Thoracic aorta (tissue), 2 donors: ENCODE results near the gene CTLA4. TPM values are rescaled to one million over a fixed set of nuclear protein-coding genes. Genes with fewer than 3 reads are reported as not detected.
"Not testable (repeated sequence)": the region's sequence is repeated elsewhere in the genome, so short reads cannot be mapped to it uniquely, and the experiment has no call there.

Experiments
- ATAC-seq: fragments of 150-250 bp; one replicate; pipeline ENCODE4 v1.8.0; 2017; ENCODE audit warnings: low read depth; ENCODE audit not compliant: insufficient number of reproducible peaks, low FRiP score
- DNase-seq: peaks from one replicate; pipeline ENCODE4 v3.0.0-alpha.2; 2020; ENCODE audit warnings: low spot score
- H3K27ac ChIP-seq, 2 donors: fragments of 200-600 bp; sonication (generic); 1 replicate in 1 of 2; 2 replicates in 1 of 2; pipeline ENCODE4 v1.5.1; 2016; ENCODE audit warnings: mild to moderate bottlenecking in 2 of 2, moderate library complexity in 2 of 2
- H3K27me3 ChIP-seq: fragments of 200-600 bp; sonication (generic); replicated peaks from 2 replicates; pipeline ENCODE4 v1.6.0; 2016; ENCODE audit warnings: mild to moderate bottlenecking; ENCODE audit not compliant: insufficient read depth
- H3K36me3 ChIP-seq: fragments of 200-600 bp; sonication (generic); one replicate; pipeline ENCODE4 v1.5.1; 2016
- H3K4me1 ChIP-seq, 2 donors: fragments of 200-600 bp; sonication (generic); 1 replicate in 1 of 2; 2 replicates in 1 of 2; pipeline versions ENCODE4 v1.5.1 to v1.6.0; 2016; ENCODE audit warnings: low read depth in 2 of 2, mild to moderate bottlenecking in 1 of 2; ENCODE audit not compliant: control insufficient read depth in 1 of 2
- H3K4me3 ChIP-seq: fragments of 200-600 bp; sonication (generic); 2 replicates; pipeline ENCODE4 v1.5.1; 2016; ENCODE audit warnings: mild to moderate bottlenecking
- H3K9me3 ChIP-seq: fragments of 200-600 bp; sonication (generic); 2 replicates; pipeline ENCODE4 v1.5.1; 2016
- total RNA-seq, 2 donors: library from RNA; depleted of rRNA; stranded (reverse); fragments of >200 nt; gene quantifications; one replicate each; pipeline versions ENCODE4 v1.1.0 to v1.2.3, GENCODE V29; 2016
- TF ChIP-seq, protein P1 (sequence below): fragments of 200-600 bp; sonication (generic); IDR thresholded peaks from one replicate; pipeline ENCODE4 v1.5.1; 2019; ENCODE audit warnings: antibody characterized with exemption

The CTLA4 gene
- total RNA-seq, 2 donors from 2014 or later: 1.4 TPM; not detected in 1

DNA sequence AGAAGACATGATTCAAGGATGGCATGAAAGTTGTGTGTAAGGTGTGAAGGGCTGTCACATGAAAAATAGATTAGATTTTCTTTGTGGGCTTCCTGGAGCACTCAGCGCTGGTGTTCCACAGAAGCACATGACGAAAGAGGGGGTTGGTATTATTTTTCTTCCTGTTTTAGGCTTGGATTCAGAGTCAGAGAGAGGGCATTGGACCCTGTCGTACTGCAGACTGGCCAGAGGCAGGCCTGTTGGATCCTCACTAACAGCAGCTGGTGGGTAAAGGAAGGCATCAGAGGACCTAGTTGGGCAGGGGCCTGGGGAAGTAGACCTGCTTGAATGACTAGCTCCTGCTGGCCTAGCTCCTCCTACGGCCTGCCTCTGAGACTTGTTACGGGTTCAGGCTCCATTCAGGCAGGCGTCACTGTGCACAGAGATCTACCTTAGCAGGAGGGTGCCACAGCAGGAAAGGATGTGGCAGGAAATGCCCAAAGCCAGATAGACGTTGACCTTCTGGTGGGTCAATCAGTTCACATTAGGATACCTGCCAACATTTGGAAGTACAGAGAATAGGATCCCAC, 13.1 kb downstream of the CTLA4 start:
- Histone ChIP-seq H3K27ac (no peak overlapping the region), H3K9me3 (no peaks in the 10 kb centered on the region), H3K4me1 (no peaks in the 10 kb centered on the region), H3K27me3 (no peaks in the 10 kb centered on the region), H3K36me3 (no peaks in the 10 kb centered on the region), H3K4me3 (no peak overlapping the region)
- ATAC-seq (no peak), DNase-seq (no peak)
- TF ChIP-seq, protein P1, sequence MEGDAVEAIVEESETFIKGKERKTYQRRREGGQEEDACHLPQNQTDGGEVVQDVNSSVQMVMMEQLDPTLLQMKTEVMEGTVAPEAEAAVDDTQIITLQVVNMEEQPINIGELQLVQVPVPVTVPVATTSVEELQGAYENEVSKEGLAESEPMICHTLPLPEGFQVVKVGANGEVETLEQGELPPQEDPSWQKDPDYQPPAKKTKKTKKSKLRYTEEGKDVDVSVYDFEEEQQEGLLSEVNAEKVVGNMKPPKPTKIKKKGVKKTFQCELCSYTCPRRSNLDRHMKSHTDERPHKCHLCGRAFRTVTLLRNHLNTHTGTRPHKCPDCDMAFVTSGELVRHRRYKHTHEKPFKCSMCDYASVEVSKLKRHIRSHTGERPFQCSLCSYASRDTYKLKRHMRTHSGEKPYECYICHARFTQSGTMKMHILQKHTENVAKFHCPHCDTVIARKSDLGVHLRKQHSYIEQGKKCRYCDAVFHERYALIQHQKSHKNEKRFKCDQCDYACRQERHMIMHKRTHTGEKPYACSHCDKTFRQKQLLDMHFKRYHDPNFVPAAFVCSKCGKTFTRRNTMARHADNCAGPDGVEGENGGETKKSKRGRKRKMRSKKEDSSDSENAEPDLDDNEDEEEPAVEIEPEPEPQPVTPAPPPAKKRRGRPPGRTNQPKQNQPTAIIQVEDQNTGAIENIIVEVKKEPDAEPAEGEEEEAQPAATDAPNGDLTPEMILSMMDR: no peak

DNA sequence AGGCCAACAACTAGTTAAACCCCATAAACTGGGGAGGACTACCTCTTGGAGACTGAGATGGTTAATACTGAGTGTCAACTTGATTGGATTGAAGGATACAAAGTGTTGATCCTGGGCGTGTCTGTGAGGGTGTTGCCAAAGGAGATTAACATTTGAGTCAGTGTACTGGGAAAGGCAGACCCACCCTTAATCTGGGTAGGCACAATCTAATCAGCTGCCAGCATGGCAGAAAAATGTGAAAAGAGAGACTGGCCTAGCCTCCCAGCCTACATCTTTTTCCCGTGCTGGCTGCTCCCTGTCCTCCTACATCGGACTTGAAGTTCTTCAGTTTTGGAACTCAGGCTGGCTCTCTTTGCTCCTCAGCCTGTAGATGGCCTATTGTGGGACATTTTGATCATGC, 13.6 kb downstream of the CTLA4 start:
- ATAC-seq, H3K4me3 ChIP-seq, H3K27me3 ChIP-seq, H3K4me1 ChIP-seq, H3K36me3 ChIP-seq, H3K27ac ChIP-seq, DNase-seq, H3K9me3 ChIP-seq: not testable (repeated sequence)

DNA sequence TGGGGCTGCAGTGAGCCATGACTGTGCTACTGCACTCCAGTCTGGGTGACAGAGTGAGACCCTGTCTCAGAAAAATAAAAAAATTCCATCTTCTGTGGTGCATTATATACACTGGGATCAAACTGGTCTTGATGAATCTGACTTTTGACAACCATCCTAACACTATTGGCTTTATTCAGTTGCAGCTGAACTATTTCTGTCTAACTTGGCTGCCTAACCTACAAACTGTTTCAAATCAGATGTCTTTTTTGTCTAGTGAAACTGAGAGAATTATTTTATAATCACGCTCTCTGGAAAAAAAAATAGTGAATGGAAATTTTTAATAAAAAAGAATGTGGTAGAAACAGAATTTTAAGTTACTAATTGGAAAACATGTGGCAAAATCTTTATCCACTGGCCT, 15.0 kb downstream of the CTLA4 start:
- DNase-seq (no peak), ATAC-seq (no peak)
- Histone ChIP-seq H3K27me3 (no peaks in the 10 kb centered on the region), H3K36me3 (no peaks in the 10 kb centered on the region), H3K4me1 (no peaks in the 10 kb centered on the region), H3K27ac (no peak overlapping the region), H3K4me3 (no peak overlapping the region), H3K9me3 (no peaks in the 10 kb centered on the region)
- TF ChIP-seq, protein P1: no peak

DNA sequence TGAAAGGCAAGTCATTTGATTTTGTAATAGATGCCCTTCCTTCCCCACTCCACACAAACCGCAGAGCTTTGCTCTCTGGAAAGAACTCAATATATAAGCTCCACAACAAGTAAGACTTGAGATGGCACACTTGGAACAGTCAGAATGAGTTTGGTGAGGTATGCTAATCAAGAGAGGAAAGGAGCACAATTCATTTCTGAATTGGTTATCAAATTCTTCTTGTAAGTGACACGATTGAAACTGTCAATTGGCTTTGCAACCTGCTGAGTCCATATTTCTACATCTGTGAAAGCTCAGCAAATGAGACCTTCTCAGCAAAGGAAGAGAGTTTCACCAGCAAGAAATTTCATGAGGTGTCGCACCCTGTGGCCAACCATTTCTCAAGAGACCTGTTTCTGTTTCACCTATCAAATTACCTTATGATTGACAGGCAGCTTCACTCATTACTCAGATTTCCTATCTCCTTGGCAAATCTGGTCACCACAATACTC, 19.1 kb downstream of the CTLA4 start:
- Histone ChIP-seq H3K36me3 (no peaks in the 10 kb centered on the region), H3K4me1 (no peaks in the 10 kb centered on the region), H3K9me3 (no peaks in the 10 kb centered on the region), H3K27ac (no peak overlapping the region), H3K27me3 (no peaks in the 10 kb centered on the region), H3K4me3 (no peak overlapping the region)
- ATAC-seq (no peak), DNase-seq (no peak)
- TF ChIP-seq, protein P1: no peak

DNA sequence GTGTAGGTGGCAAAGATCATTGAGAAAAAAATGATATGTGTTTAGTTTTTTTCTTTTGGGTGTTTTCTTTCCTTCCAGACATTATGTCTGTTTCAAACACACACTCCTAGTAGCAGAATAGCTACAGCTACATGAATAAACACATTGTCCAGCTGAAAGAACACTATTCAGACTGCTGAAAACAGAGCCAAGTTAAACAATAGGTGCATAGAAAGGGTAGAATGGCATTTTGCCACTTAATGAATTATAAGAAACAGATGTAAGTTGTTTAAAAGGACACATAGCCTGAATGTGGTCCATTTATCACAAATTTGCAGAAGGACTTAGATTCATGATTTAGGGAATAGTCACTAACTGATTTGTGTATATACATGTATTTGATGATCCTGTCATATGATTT, 20.1 kb downstream of the CTLA4 start:
- Histone ChIP-seq H3K9me3 (no peaks in the 10 kb centered on the region), H3K36me3 (no peaks in the 10 kb centered on the region), H3K27me3 (no peaks in the 10 kb centered on the region), H3K27ac (no peak overlapping the region), H3K4me3 (no peak overlapping the region), H3K4me1 (no peaks in the 10 kb centered on the region)
- TF ChIP-seq, protein P1: no peak
- DNase-seq: no peak
- no peak for ATAC-seq

DNA sequence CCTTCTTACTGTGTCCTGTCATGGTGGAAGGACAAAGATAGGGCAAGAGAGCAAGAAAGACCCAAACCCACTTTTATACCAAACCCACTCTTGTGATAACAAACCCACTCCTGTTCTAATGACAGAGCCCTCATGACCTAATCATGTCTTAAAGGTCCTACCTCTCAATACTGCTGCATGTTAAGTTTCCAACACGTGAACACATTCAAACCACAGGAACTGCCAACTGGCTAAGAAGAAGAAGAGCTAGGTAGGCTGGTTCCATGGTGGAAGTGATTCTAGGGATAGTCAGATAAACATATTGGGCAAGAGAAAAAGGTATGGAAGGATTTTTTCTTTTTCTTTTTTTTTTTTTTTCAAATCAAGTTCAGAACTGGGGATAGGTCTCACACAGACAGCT, 22.0 kb downstream of the CTLA4 start:
- H3K27ac ChIP-seq: no peak overlapping the region
- H3K27me3 ChIP-seq: no peaks in the 10 kb centered on the region
- no peaks in the 10 kb centered on the region for H3K4me1 ChIP-seq
- ATAC-seq (no peak), DNase-seq (no peak)
- no peaks in the 10 kb centered on the region for H3K9me3 ChIP-seq
- TF ChIP-seq, protein P1: no peak
- H3K36me3 ChIP-seq: no peaks in the 10 kb centered on the region
- H3K4me3 ChIP-seq: no peak overlapping the region
